ENCODE results near the gene ZNF785.

DNA sequence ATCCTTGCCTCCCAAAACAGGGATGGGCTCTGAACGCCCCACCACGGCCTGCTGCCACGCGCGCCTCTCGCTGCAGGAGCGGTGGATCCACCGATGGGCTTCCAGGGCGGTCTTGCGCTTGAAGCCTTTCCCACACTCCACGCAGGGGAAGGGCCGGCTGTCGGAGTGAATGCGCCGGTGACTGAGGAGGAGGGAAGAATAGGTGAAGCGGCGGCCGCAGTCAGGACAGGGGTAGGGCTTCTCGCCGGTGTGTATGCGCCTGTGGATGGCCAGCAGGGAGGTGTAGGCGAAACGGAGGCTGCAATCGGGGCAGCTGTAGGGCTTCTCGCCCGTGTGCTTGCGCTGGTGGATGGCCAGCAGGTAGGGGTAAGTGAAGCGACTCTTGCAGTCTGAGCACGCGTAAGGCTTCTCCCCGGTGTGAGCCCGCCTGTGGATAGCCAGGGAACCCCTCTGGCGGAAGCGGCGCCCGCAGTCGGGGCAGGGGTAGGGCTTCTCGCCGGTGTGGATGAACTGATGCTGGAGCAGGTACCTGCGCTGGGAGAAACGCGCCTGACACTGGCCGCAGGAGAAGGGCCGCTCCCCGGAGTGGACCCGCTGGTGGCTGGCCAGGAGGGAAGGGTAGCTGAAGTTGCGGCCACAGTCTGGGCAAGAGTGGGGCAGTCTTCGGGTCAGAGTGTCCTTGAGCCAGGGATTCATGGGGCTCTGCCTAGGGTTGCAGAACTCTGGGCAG, 2.7 kb downstream of the ZNF785 start:
- TF ChIP-seq, protein P1, sequence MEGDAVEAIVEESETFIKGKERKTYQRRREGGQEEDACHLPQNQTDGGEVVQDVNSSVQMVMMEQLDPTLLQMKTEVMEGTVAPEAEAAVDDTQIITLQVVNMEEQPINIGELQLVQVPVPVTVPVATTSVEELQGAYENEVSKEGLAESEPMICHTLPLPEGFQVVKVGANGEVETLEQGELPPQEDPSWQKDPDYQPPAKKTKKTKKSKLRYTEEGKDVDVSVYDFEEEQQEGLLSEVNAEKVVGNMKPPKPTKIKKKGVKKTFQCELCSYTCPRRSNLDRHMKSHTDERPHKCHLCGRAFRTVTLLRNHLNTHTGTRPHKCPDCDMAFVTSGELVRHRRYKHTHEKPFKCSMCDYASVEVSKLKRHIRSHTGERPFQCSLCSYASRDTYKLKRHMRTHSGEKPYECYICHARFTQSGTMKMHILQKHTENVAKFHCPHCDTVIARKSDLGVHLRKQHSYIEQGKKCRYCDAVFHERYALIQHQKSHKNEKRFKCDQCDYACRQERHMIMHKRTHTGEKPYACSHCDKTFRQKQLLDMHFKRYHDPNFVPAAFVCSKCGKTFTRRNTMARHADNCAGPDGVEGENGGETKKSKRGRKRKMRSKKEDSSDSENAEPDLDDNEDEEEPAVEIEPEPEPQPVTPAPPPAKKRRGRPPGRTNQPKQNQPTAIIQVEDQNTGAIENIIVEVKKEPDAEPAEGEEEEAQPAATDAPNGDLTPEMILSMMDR (IDR thresholded peaks at IDR 0.05): no peak
- no peak for TF ChIP-seq EZH2 (IDR thresholded peaks at IDR 0.05; ENCODE audit: borderline replicate concordance, insufficient read depth, low read depth, low read length, poor library complexity, severe bottlenecking)

Data from B cell (primary cell).